Naive thymus-derived CD8-positive, alpha-beta T cell (primary cell): ENCODE results near the gene SCAF1. TPM values are rescaled to one million over a fixed set of nuclear protein-coding genes. Genes with fewer than 3 reads are reported as not detected.

ENCODE experiments used
- ATAC-seq, 2 donors: fragments of 150-1000 bp; cut with Tn5 transposase in 1 of 2; sonication (Bioruptor Pico), chemical (Tn5 transposase) in 1 of 2; 1 replicate in 1 of 2; 2 replicates in 1 of 2; pipeline ENCODE4 v1.10.0; 2021; ENCODE audit warnings: mild to moderate bottlenecking in 2 of 2, moderate library complexity in 2 of 2
- POLR2A ChIA-PET: fragments of 350-600 bp; sonication (Branson Sonifier 250); formaldehyde crosslinking; loops from one replicate; lab custom pipeline; 2021; ENCODE audit warnings: antibody characterized with exemption; lab: Charles Lee
- DNase-seq, 10 donors: peaks; one replicate each; pipeline versions ENCODE4 v3.0.0 to v3.0.0-alpha.2; 2020 to 2022
- H3K27ac Mint-ChIP-seq, 10 donors: one replicate each; pipeline ENCODE4 v1.8.0; 2020 to 2022; ENCODE audit warnings: mild to moderate bottlenecking in 10 of 10, mixed read lengths in 10 of 10, moderate library complexity in 4 of 10, inconsistent platforms in 1 of 10
- H3K27me3 Mint-ChIP-seq, 5 donors: one replicate each; pipeline ENCODE4 v1.8.0; 2021 to 2022; ENCODE audit warnings: mixed read lengths in 5 of 5
- H3K36me3 Mint-ChIP-seq, 3 donors: one replicate each; pipeline ENCODE4 v1.8.0; 2020 to 2022; ENCODE audit warnings: mixed read lengths in 3 of 3, mild to moderate bottlenecking in 2 of 3, inconsistent platforms in 1 of 3
- H3K4me1 Mint-ChIP-seq, 4 donors: one replicate each; pipeline ENCODE4 v1.8.0; 2021 to 2022; ENCODE audit warnings: mixed read lengths in 4 of 4
- H3K4me3 Mint-ChIP-seq, 10 donors: one replicate each; pipeline ENCODE4 v1.8.0; 2020 to 2022; ENCODE audit warnings: mild to moderate bottlenecking in 10 of 10, mixed read lengths in 10 of 10, moderate library complexity in 6 of 10, inconsistent platforms in 1 of 10
- H3K9me3 Mint-ChIP-seq, 9 donors: one replicate each; pipeline ENCODE4 v1.8.0; 2020 to 2022; ENCODE audit warnings: mixed read lengths in 9 of 9, mild to moderate bottlenecking in 3 of 9, inconsistent platforms in 1 of 9, moderate library complexity in 1 of 9
- microRNA-seq: library from miRNA; unstranded; fragments of <30 nt; microRNA quantifications from one replicate; pipeline ENCODE4 v1.2.0, GENCODE V29; 2022; ENCODE audit warnings: borderline microRNAs expressed
- polyA plus RNA-seq, 3 donors: library from polyadenylated mRNA; unstranded; fragments of 300-500 nt; fragmentation: Illumina TruSeq; gene quantifications; one replicate each; pipeline ENCODE4 v1.2.3, GENCODE V29; 2021
- total RNA-seq, 8 experiments: library from RNA in 2 of 8; stranded (reverse) in 2 of 8; gene quantifications; one replicate each; pipeline ENCODE4 v1.2.3 and lab custom pipeline; 2021 to 2026

SCAF1 gene
- total and polyA plus RNA-seq, 5 experiments from 2014 or later: 1.1 to 62.3 (median 2.5) TPM

DNA sequence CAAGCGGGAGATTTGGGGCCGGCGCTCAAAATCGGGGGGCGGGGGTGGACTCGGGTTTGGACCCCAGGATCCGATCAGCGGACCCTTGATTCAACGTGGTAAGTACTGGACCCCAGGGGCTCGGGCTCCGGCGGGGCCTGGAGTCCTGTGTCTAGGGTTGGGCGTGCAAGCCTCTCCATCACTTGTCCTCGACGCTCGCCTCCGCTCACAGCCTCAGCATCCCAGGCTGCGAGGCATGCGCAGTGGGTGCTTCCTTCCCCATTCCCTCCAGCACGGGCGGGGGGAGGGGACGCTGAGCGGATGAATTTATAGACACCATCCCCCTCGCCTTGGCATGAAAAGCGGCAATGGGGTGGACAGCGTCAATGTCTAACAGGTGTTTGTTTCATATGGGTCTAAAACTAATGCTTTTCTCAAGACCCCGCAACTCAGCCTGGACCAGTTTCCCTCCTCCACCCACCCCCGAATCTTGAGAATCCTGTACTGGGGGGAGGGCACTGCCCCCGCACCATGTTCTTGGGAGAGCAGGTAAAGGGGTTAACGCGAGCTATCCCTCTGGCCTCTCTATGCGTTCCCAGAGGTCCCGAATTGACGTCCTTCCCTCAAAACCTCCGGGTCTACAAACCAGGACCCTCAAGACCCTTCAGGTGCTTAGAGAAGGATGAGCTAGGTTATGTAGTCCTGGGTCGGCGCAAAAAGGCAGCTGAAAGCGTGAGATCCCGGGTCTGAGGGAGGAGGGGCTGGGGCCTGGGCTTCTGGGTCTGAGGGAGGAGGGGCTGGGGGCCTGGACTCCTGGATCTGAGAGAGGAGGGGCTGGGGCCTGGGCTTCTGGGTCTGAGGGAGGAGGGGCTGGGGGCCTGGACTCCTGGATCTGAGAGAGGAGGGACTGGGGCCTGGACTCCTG is 49.5 kb downstream of the SCAF1 start:
- POLR2A ChIA-PET: interaction anchor here (0.5 to 1.4 kb wide), 3 partner anchors 11 to 26 kb away, joined by 4 to 7 read pairs (median 6); no protein-coding TSS in a partner anchor
- H3K4me3 Mint-ChIP-seq: peak overlapping the region; percentile 85 to 99 (median 92)
- peak; percentile 28 to 33 for ATAC-seq
- peak in 1 of 10 donors; percentile 31 for DNase-seq
- H3K36me3 Mint-ChIP-seq: peaks cover 0 to 8% (median 3%) of the 10 kb centered on the region in 3 donors
- peaks cover 16 to 33% (median 23%) of the 10 kb centered on the region in 4 donors for H3K4me1 Mint-ChIP-seq
- no peaks in the 10 kb centered on the region for H3K9me3 Mint-ChIP-seq
- peaks cover 0 to 22% (median 11%) of the 10 kb centered on the region in 5 donors for H3K27me3 Mint-ChIP-seq
- H3K27ac Mint-ChIP-seq: peak overlapping the region in 3 of 10 donors; percentile 74 to 93 (median 77)

DNA sequence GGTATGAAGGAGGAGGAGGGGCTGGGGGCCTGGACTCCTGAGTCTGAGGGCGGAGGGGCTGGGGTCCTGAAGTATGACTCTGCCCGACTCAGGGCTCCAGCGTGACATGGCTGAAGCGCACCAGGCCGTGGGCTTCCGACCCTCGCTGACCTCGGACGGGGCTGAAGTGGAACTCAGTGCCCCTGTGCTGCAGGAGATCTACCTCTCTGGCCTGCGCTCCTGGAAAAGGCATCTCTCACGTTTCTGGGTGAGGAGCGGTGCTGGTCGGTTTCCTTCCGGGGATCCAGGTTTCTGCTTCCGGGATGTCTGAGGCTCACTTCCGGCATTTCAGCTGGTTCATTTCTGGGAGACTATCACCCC is 50.1 kb downstream of the SCAF1 start:
- Mint-ChIP-seq H3K36me3 (peaks cover 0 to 5% (median under 1%) of the 10 kb centered on the region in 3 donors), H3K27me3 (peaks cover 0 to 22% (median 11%) of the 10 kb centered on the region in 5 donors), H3K4me1 (peaks cover 13 to 33% (median 23%) of the 10 kb centered on the region in 4 donors), H3K27ac (no peak overlapping the region), H3K9me3 (no peaks in the 10 kb centered on the region), H3K4me3 (peak overlapping the region in 5 of 10 donors; percentile 3 to 28 (median 24))
- POLR2A ChIA-PET: interaction anchor here (1.4 kb wide), 1 partner anchor 26 kb away, joined by 4 read pairs; no protein-coding TSS in a partner anchor
- ATAC-seq (no peak), DNase-seq (no peak)

DNA sequence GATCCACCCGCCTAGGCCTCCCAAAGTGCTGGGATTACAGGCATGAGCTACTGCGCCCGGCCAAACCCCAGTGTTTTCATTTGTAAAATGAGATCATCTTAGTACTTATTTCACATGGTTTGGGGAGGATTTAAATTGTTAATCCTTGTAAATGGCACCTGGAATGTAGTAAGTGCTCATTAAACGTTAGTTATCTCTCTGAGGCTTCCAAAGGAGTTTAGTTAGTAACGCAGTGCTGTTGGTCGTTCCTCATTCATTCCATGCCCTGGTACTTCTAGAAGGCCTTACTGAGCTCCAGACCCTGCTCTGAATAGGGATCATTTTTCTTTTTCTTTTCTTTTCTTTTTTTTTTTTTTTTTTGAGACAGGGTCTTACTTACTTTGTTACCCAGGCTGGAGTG is 54.1 kb downstream of the SCAF1 start:
- POLR2A ChIA-PET: interaction anchor here (0.9 kb wide), 1 partner anchor 20 kb away, joined by 3 read pairs; no protein-coding TSS in a partner anchor
- H3K27me3 Mint-ChIP-seq: peaks cover 0 to 17% (median 9%) of the 10 kb centered on the region in 5 donors
- H3K4me3 Mint-ChIP-seq: no peak overlapping the region
- DNase-seq: no peak
- no peak for ATAC-seq
- H3K36me3 Mint-ChIP-seq: no peaks in the 10 kb centered on the region
- no peaks in the 10 kb centered on the region for H3K9me3 Mint-ChIP-seq
- H3K27ac Mint-ChIP-seq: no peak overlapping the region
- H3K4me1 Mint-ChIP-seq: peaks cover 1 to 7% (median 6%) of the 10 kb centered on the region in 4 donors

DNA sequence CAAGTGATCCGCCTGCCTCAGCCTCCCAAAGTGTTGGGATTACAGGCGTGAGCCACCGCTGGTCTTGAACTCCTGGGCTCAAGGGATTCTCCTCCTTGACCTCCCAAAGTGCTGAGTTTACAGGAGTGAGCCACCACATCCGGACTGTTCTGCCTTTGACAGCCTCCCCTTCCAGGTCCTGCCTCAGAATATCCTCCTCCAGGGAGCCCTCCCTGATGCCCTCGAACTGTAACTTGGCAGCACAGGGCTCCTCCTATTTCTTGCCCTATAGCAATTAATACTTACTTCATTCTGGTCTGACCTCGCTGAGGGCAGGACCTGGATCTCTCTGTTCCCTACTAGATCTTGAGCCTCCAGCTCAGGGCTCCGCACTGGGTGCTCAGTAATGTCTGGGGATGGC is 54.9 kb downstream of the SCAF1 start:
- POLR2A ChIA-PET: no interaction called here
- H3K27me3 Mint-ChIP-seq: peaks cover 0 to 15% (median 9%) of the 10 kb centered on the region in 5 donors
- ATAC-seq (no peak), DNase-seq (no peak)
- peak overlapping the region in 2 of 10 donors; percentile 21 to 44 for H3K27ac Mint-ChIP-seq
- H3K36me3 Mint-ChIP-seq: no peaks in the 10 kb centered on the region
- no peaks in the 10 kb centered on the region for H3K9me3 Mint-ChIP-seq
- no peak overlapping the region for H3K4me3 Mint-ChIP-seq
- peaks cover 0 to 1% (median 0%) of the 10 kb centered on the region in 4 donors for H3K4me1 Mint-ChIP-seq

DNA sequence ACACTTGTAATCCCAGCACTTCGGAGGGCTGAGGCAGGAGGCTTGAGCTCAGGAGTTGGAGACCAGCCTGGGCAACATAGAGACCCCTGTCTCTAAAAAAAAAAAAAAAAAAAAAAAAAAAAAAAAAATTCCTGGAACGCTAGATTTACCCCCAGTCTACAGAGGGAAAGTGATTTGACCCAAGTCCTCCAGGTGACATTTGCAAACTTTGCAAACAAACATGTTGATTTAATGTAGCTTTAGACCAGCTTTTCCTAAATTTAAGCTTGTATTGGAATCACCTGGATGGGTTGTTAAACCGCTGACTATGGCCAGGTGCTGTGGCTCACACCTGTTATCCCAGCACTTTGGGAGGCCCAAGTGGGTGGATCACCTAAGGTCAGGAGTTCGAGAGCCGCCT is 57.4 kb downstream of the SCAF1 start:
- Mint-ChIP-seq H3K9me3 (no peaks in the 10 kb centered on the region), H3K36me3 (peaks cover 0 to 2% (median 0%) of the 10 kb centered on the region in 3 donors), H3K4me3 (no peak overlapping the region), H3K27me3 (peaks cover 0 to 35% (median 5%) of the 10 kb centered on the region in 5 donors), H3K4me1 (peaks cover 0 to 1% (median 0%) of the 10 kb centered on the region in 4 donors), H3K27ac (no peak overlapping the region)
- DNase-seq (no peak), ATAC-seq (no peak)
- POLR2A ChIA-PET: interaction anchor here (0.6 to 0.9 kb wide), 2 partner anchors 9 to 11 kb away, joined by 3 to 11 read pairs; no protein-coding TSS in a partner anchor

DNA sequence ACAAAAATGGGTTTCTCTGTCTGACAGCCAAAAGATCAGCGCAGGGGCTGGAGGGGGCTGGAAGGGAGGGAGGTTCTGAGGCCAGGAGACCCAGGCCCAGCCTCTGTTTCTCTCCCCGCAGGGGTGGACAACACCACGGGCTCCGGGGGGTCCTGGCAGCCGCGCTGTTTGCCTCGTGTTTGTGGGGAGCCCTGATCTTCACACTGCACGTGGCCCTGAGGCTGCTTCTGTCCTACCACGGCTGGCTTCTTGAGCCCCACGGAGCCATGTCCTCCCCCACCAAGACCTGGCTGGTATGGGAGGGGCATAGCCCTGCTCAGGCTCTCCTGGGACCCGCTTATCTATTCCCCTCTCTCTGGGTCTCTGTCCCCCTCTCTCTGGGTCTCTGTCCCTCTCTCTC is 58.6 kb downstream of the SCAF1 start:
- Mint-ChIP-seq H3K9me3 (no peaks in the 10 kb centered on the region), H3K4me3 (no peak overlapping the region), H3K27me3 (peaks cover 0 to 35% (median 2%) of the 10 kb centered on the region in 5 donors), H3K36me3 (peaks cover 0 to 2% (median 0%) of the 10 kb centered on the region in 3 donors), H3K27ac (no peak overlapping the region), H3K4me1 (peaks cover 0 to 1% (median 0%) of the 10 kb centered on the region in 4 donors)
- POLR2A ChIA-PET: interaction anchor here (0.6 to 0.8 kb wide), 2 partner anchors 1051 to 1653 kb away, joined by 3 to 4 read pairs; no protein-coding TSS in a partner anchor
- DNase-seq: no peak
- ATAC-seq: peak; percentile 42 to 53

DNA sequence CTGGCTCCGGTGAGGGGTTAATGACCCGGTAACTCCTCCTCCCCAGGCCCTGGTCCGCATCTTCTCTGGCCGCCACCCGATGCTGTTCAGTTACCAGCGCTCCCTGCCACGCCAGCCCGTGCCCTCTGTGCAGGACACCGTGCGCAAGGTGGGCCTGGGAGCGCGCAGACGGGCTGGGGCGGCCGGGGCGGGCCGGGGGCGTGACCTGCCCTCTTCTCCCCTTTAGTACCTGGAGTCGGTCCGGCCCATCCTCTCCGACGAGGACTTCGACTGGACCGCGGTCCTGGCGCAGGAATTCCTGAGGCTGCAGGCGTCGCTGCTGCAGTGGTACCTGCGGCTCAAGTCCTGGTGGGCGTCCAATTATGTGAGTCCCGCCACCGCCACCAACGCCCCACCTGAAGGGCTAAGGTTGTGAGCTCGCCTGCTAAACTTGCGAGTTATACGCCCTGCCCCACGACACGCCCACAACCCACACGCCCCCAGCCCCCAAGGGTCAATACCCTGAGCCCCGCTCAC is 59.3 kb downstream of the SCAF1 start:
- H3K36me3 Mint-ChIP-seq: peaks cover 0 to 2% (median 0%) of the 10 kb centered on the region in 3 donors
- no peak overlapping the region for H3K4me3 Mint-ChIP-seq
- peaks cover 0 to 1% (median 0%) of the 10 kb centered on the region in 4 donors for H3K4me1 Mint-ChIP-seq
- ATAC-seq (no peak), DNase-seq (no peak)
- POLR2A ChIA-PET: no interaction called here
- H3K27ac Mint-ChIP-seq: no peak overlapping the region
- H3K9me3 Mint-ChIP-seq: no peaks in the 10 kb centered on the region
- H3K27me3 Mint-ChIP-seq: peaks cover 0 to 35% (median 2%) of the 10 kb centered on the region in 5 donors

DNA sequence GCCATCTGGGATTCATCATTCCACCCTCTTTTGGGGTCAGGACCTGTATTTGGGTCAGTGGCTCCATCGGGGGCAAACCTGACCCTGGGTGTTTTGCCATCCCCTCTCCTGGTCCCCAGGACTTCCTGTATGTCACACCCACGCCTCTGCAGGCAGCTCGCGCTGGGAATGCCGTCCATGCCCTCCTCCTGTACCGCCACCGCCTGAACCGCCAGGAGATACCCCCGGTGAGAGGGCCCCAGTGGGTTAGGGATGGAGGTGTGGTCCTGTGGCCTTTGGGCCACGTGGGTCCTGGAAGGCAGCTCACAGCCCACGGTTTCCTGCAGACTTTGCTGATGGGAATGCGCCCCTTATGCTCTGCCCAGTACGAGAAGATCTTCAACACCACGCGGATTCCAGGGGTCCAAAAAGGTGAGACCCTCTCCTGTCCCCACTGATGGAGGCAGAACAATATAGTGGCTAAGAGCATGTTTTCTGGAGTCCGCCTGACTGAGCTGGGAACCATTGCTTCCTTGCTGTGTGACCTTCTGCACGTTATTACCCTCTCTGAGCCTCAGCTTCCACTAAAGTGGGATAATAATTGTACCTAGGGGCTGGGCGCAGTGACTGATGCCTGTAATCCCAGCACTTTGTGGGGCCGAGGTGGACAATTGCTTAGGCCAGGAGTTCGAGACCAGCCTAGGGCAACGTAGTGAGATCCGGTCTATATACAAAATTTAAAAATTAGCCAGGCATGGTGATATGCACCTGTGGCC is 63.1 kb downstream of the SCAF1 start:
- Mint-ChIP-seq H3K27me3 (peaks cover 0 to 39% (median 6%) of the 10 kb centered on the region in 5 donors), H3K4me1 (peaks cover 0 to 1% (median 0%) of the 10 kb centered on the region in 4 donors), H3K27ac (no peak overlapping the region), H3K4me3 (no peak overlapping the region), H3K9me3 (no peaks in the 10 kb centered on the region), H3K36me3 (peaks cover 0 to 2% (median 0%) of the 10 kb centered on the region in 3 donors)
- ATAC-seq (no peak), DNase-seq (no peak)
- POLR2A ChIA-PET: no interaction called here

DNA sequence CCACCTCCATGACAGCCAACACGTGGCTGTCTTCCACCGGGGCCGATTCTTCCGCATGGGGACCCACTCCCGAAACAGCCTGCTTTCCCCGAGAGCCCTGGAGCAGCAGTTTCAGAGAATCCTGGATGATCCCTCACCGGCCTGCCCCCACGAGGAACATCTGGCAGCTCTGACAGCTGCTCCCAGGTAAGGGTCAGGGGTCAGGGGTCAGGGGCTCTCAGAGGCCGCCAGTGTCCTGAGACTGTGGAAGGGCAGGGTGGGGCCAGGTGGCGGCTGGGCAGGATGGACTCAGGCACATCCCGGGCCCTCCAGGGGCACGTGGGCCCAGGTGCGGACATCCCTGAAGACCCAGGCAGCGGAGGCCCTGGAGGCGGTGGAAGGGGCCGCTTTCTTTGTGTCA is 63.9 kb downstream of the SCAF1 start:
- H3K36me3 Mint-ChIP-seq: peaks cover 0 to 2% (median 0%) of the 10 kb centered on the region in 3 donors
- H3K4me3 Mint-ChIP-seq: no peak overlapping the region
- POLR2A ChIA-PET: no interaction called here
- H3K4me1 Mint-ChIP-seq: peaks cover 0 to 1% (median 0%) of the 10 kb centered on the region in 4 donors
- ATAC-seq: no peak
- H3K9me3 Mint-ChIP-seq: no peaks in the 10 kb centered on the region
- peaks cover 0 to 38% (median 10%) of the 10 kb centered on the region in 5 donors for H3K27me3 Mint-ChIP-seq
- no peak for DNase-seq
- no peak overlapping the region for H3K27ac Mint-ChIP-seq

Small RNA genes within 50 kb of the gene (microRNA-seq; reads per million reads assigned to microRNA genes)
- not detected for gene MIR5088

Other genes starting within 250 kb of the SCAF1 start
- not detected for gene PTH2, start 218.8 kb upstream of the SCAF1 start, total RNA-seq
- not detected for gene PTH2, start 218.8 kb upstream of the SCAF1 start, polyA plus RNA-seq
- gene GFY, start 216.8 kb upstream of the SCAF1 start, total RNA-seq: not detected
- not detected for gene GFY, start 216.8 kb upstream of the SCAF1 start, polyA plus RNA-seq
- gene SLC17A7, start 200.7 kb upstream of the SCAF1 start, total RNA-seq: under 1 TPM; 0.27 to 0.73 TPM
- not detected for gene SLC17A7, start 200.7 kb upstream of the SCAF1 start, polyA plus RNA-seq
- gene PIH1D1, start 190.4 kb upstream of the SCAF1 start, total RNA-seq: 100 to 1,000 TPM; 157 to 179 TPM
- 10 to 100 TPM; 85.3 to 88.9 (median 86.7) TPM for gene PIH1D1, start 190.4 kb upstream of the SCAF1 start, polyA plus RNA-seq
- 10 to 100 TPM; 44.3 to 44.4 TPM for gene ALDH16A1, start 189.0 kb upstream of the SCAF1 start, total RNA-seq
- gene ALDH16A1, start 189.0 kb upstream of the SCAF1 start, polyA plus RNA-seq: 10 to 100 TPM; 28.3 to 38.0 (median 30.1) TPM
- 100 to 1,000 TPM; 106 to 112 TPM for gene FLT3LG, start 168.0 kb upstream of the SCAF1 start, total RNA-seq
- 100 to 1,000 TPM; 108 to 205 (median 166) TPM for gene FLT3LG, start 168.0 kb upstream of the SCAF1 start, polyA plus RNA-seq
- gene RPL13A, start 154.6 kb upstream of the SCAF1 start, total RNA-seq: 1,000 to 10,000 TPM; 5,160 to 5,167 TPM
- 1,000 to 10,000 TPM; 3,162 to 3,664 (median 3,630) TPM for gene RPL13A, start 154.6 kb upstream of the SCAF1 start, polyA plus RNA-seq
- 1,000 to 10,000 TPM; 3,084 to 3,152 TPM for gene RPS11, start 145.8 kb upstream of the SCAF1 start, total RNA-seq
- gene RPS11, start 145.8 kb upstream of the SCAF1 start, polyA plus RNA-seq: 1,000 to 10,000 TPM; 2,379 to 2,818 (median 2,600) TPM
- 10 to 100 TPM; 24.3 to 26.0 TPM for gene FCGRT, start 129.5 kb upstream of the SCAF1 start, total RNA-seq
- gene FCGRT, start 129.5 kb upstream of the SCAF1 start, polyA plus RNA-seq: 10 to 100 TPM; 50.3 to 62.9 (median 61.5) TPM
- 1 to 10 TPM; 1.6 to 3.6 TPM for gene RCN3, start 114.2 kb upstream of the SCAF1 start, total RNA-seq
- 1 to 10 TPM; 1.5 to 4.5 (median 2.8) TPM for gene RCN3, start 114.2 kb upstream of the SCAF1 start, polyA plus RNA-seq
- 100 to 1,000 TPM; 162 to 173 TPM for gene NOSIP, start 61.7 kb upstream of the SCAF1 start, total RNA-seq
- 100 to 1,000 TPM; 662 to 854 (median 844) TPM for gene NOSIP, start 61.7 kb upstream of the SCAF1 start, polyA plus RNA-seq
- gene PRRG2, start 60.9 kb upstream of the SCAF1 start, total RNA-seq: 1 to 10 TPM; 1.9 to 2.4 TPM
- gene PRRG2, start 60.9 kb upstream of the SCAF1 start, polyA plus RNA-seq: under 1 TPM; 0.28 to 0.34 (median 0.32) TPM
- gene PRR12, start 51.0 kb upstream of the SCAF1 start, total RNA-seq: 10 to 100 TPM; 61.6 to 62.1 TPM
- under 1 TPM; 0.24 to 0.69 (median 0.37) TPM for gene PRR12, start 51.0 kb upstream of the SCAF1 start, polyA plus RNA-seq
- 10 to 100 TPM; 10.4 to 12.7 TPM for gene RRAS, start 2.1 kb upstream of the SCAF1 start, total RNA-seq
- 10 to 100 TPM; 21.8 to 30.2 (median 28.4) TPM for gene RRAS, start 2.1 kb upstream of the SCAF1 start, polyA plus RNA-seq
- 100 to 1,000 TPM; 279 to 303 TPM for gene IRF3, start 23.6 kb downstream of the SCAF1 start, total RNA-seq
- 10 to 100 TPM; 54.6 to 76.1 (median 65.1) TPM for gene IRF3, start 23.6 kb downstream of the SCAF1 start, polyA plus RNA-seq
- gene BCL2L12, start 23.7 kb downstream of the SCAF1 start, total RNA-seq: 10 to 100 TPM; 22.5 to 24.0 TPM
- gene BCL2L12, start 23.7 kb downstream of the SCAF1 start, polyA plus RNA-seq: 10 to 100 TPM; 19.3 to 20.6 (median 19.6) TPM
- gene PRMT1, start 35.1 kb downstream of the SCAF1 start, total RNA-seq: 100 to 1,000 TPM in 1 of 2 experiments, 10 to 100 TPM in 1; 97.4 to 100 TPM
- gene PRMT1, start 35.1 kb downstream of the SCAF1 start, polyA plus RNA-seq: 100 to 1,000 TPM; 150 to 162 (median 158) TPM
- 1 to 10 TPM; 3.5 to 5.1 TPM for gene ADM5, start 47.4 kb downstream of the SCAF1 start, total RNA-seq
- under 1 TPM in 2 of 3 donors, not detected in 1; 0.14 to 0.53 TPM for gene ADM5, start 47.4 kb downstream of the SCAF1 start, polyA plus RNA-seq
- gene CPT1C, start 48.9 kb downstream of the SCAF1 start, total RNA-seq: 1 to 10 TPM; 2.3 to 2.7 TPM
- gene CPT1C, start 48.9 kb downstream of the SCAF1 start, polyA plus RNA-seq: under 1 TPM; 0.19 to 0.54 (median 0.40) TPM
- gene TSKS, start 121.1 kb downstream of the SCAF1 start, total RNA-seq: 1 to 10 TPM; 3.5 to 4.8 TPM
- 1 to 10 TPM in 1 of 3 donors, under 1 TPM in 2; 0.17 to 1.2 (median 0.40) TPM for gene TSKS, start 121.1 kb downstream of the SCAF1 start, polyA plus RNA-seq
- gene AP2A1, start 124.8 kb downstream of the SCAF1 start, total RNA-seq: 10 to 100 TPM; 56.1 to 57.8 TPM
- 1 to 10 TPM; 4.5 to 6.5 (median 4.9) TPM for gene AP2A1, start 124.8 kb downstream of the SCAF1 start, polyA plus RNA-seq
- 10 to 100 TPM; 23.0 to 28.8 TPM for gene FUZ, start 171.1 kb downstream of the SCAF1 start, total RNA-seq
- gene FUZ, start 171.1 kb downstream of the SCAF1 start, polyA plus RNA-seq: 1 to 10 TPM; 5.4 to 7.5 (median 7.0) TPM
- gene MED25, start 176.1 kb downstream of the SCAF1 start, total RNA-seq: 10 to 100 TPM; 39.8 to 43.2 TPM
- gene MED25, start 176.1 kb downstream of the SCAF1 start, polyA plus RNA-seq: 10 to 100 TPM in 2 of 3 donors, 1 to 10 TPM in 1; 7.5 to 19.2 (median 13.1) TPM
- 100 to 1,000 TPM; 178 to 186 TPM for gene PTOV1, start 208.9 kb downstream of the SCAF1 start, total RNA-seq
- 10 to 100 TPM; 42.9 to 67.4 (median 50.9) TPM for gene PTOV1, start 208.9 kb downstream of the SCAF1 start, polyA plus RNA-seq
- 100 to 1,000 TPM; 170 to 176 TPM for gene PNKP, start 225.4 kb downstream of the SCAF1 start, total RNA-seq
- gene PNKP, start 225.4 kb downstream of the SCAF1 start, polyA plus RNA-seq: 10 to 100 TPM; 21.1 to 24.3 (median 21.4) TPM
- gene AKT1S1, start 235.1 kb downstream of the SCAF1 start, total RNA-seq: 10 to 100 TPM; 28.4 to 30.4 TPM
- gene AKT1S1, start 235.1 kb downstream of the SCAF1 start, polyA plus RNA-seq: 1 to 10 TPM; 2.6 to 4.5 (median 3.9) TPM
- 10 to 100 TPM; 92.7 to 94.0 TPM for gene TBC1D17, start 235.5 kb downstream of the SCAF1 start, total RNA-seq
- gene TBC1D17, start 235.5 kb downstream of the SCAF1 start, polyA plus RNA-seq: 10 to 100 TPM in 2 of 3 donors, 1 to 10 TPM in 1; 8.1 to 17.7 (median 11.3) TPM